Lung (tissue), 12 donors: ENCODE measurements around the gene SLC6A12. TPM values are rescaled to one million over a fixed set of nuclear protein-coding genes. Genes with fewer than 3 reads are reported as not detected.

Experiments used
- ATAC-seq: fragments of 200-7000 bp; cut with Tn5 transposase; one replicate; pipeline ENCODE4 v1.9.1; 2020; ENCODE audit warnings: moderate number of reproducible peaks; ENCODE audit not compliant: insufficient read depth, low FRiP score
- DNase-seq, 3 donors: peaks; one replicate each; pipeline ENCODE4 v3.0.0-alpha.2; 2013 to 2017
- H3K27ac ChIP-seq, 2 donors: one replicate each; pipeline ENCODE4 v1.5.1; 2013; ENCODE audit warnings: mild to moderate bottlenecking in 2 of 2, moderate library complexity in 2 of 2, control low read depth in 1 of 2, inconsistent platforms in 1 of 2, low read depth in 1 of 2, low read length in 1 of 2
- H3K27me3 ChIP-seq, 3 donors: one replicate each; pipeline ENCODE4 v1.5.1; 2013; ENCODE audit warnings: low read length in 2 of 3; ENCODE audit not compliant: control insufficient read depth in 3 of 3, insufficient read depth in 3 of 3
- H3K36me3 ChIP-seq, 4 donors: one replicate each; pipeline ENCODE4 v1.5.1; 2013; ENCODE audit warnings: low read length in 4 of 4, mild to moderate bottlenecking in 1 of 4, moderate library complexity in 1 of 4; ENCODE audit not compliant: control insufficient read depth in 4 of 4, insufficient read depth in 4 of 4
- H3K4me1 ChIP-seq, 5 donors: one replicate each; pipeline ENCODE4 v1.5.1; 2013; ENCODE audit warnings: low read length in 5 of 5, mild to moderate bottlenecking in 2 of 5, moderate library complexity in 1 of 5; ENCODE audit not compliant: control insufficient read depth in 5 of 5, insufficient read depth in 5 of 5
- H3K4me3 ChIP-seq: one replicate; pipeline ENCODE4 v1.5.1; 2013; ENCODE audit warnings: mild to moderate bottlenecking, control low read depth, moderate library complexity
- H3K9ac ChIP-seq, 2 donors: one replicate each; pipeline ENCODE4 v1.5.1; 2013; ENCODE audit warnings: low read length in 2 of 2, control low read depth in 1 of 2; ENCODE audit not compliant: insufficient read depth in 1 of 2
- H3K9me3 ChIP-seq, 4 donors: one replicate each; pipeline ENCODE4 v1.5.1; 2013; ENCODE audit warnings: low read length in 3 of 4, mild to moderate bottlenecking in 1 of 4, moderate library complexity in 1 of 4; ENCODE audit not compliant: control insufficient read depth in 4 of 4, insufficient read depth in 3 of 4
- CTCF ChIP-seq: IDR thresholded peaks from 2 replicates; pipeline ENCODE4 v1.5.1; 2012; ENCODE audit warnings: mild to moderate bottlenecking; ENCODE audit errors: control extremely low read depth, extremely low read depth
- WGBS, 2 donors: extraction: QIAGEN DNeasy Blood & Tissue Kit; methylation state at CpG; one replicate each; pipeline ENCODE4 v1.1.7; 2013; 5-methylcytosine and 5-hydroxymethylcytosine counted together
- polyA plus RNA-seq, 2 donors: library from polyadenylated mRNA; stranded (reverse); fragments of 200-250 nt; gene quantifications; one replicate each; pipeline ENCODE4 v1.2.1, GENCODE V29; 2013
- total RNA-seq, 2 donors: library from RNA; depleted of rRNA in 1 of 2; stranded (reverse); fragments of >200 nt in 1 of 2; gene quantifications; one replicate each; pipeline ENCODE4 v1.2.1, GENCODE V29; 2014 to 2021
- donor health status: control.
- donor health status: control.
- donor health status: Bipolar disorder and iron deficiency.
- donor health status: healthy.
- donor health status: DM: yes; HTN: yes; CAD: no.

The SLC6A12 gene
- total and polyA plus RNA-seq, 4 donors, result 1.7 to 4.5 (median 3.1) TPM

GRCh38 chr12:169528-170370, 44.2 kb downstream of the SLC6A12 start:
- TF ChIP-seq CTCF, result no peak
- Histone ChIP-seq H3K9me3 (no peaks in the 10 kb centered on the region), H3K36me3 (no peaks in the 10 kb centered on the region), H3K27me3 (no peaks in the 10 kb centered on the region), H3K9ac (no peak overlapping the region), H3K4me3 (no peak overlapping the region), H3K27ac (no peak overlapping the region), H3K4me1 (peaks cover 0 to 16% (median 0%) of the 10 kb centered on the region in 5 donors)
- 82 to 87% methylated on average over 17 of the region's 17 CpGs for WGBS, 2 donors
- peak in 1 of 3 donors; percentile 29 for DNase-seq
- no peak for ATAC-seq

GRCh38 chr12:168763-169525, 45.0 kb downstream of the SLC6A12 start:
- Histone ChIP-seq H3K4me3 (no peak overlapping the region), H3K4me1 (peaks cover 0 to 12% (median 0%) of the 10 kb centered on the region in 5 donors), H3K27ac (no peak overlapping the region), H3K27me3 (no peaks in the 10 kb centered on the region), H3K9ac (no peak overlapping the region), H3K36me3 (no peaks in the 10 kb centered on the region), H3K9me3 (no peaks in the 10 kb centered on the region)
- no peak for TF ChIP-seq CTCF
- 34 to 57% methylated on average over 22 of the region's 22 CpGs for WGBS, 2 donors
- ATAC-seq, result no peak
- peak in 2 of 3 donors; percentile 37 to 40 for DNase-seq

- Histone ChIP-seq H3K4me1 (peaks cover 0 to 10% (median 0%) of the 10 kb centered on the region in 5 donors), H3K27ac (no peak overlapping the region), H3K9me3 (no peaks in the 10 kb centered on the region), H3K27me3 (no peaks in the 10 kb centered on the region), H3K4me3 (no peak overlapping the region), H3K9ac (no peak overlapping the region), H3K36me3 (no peaks in the 10 kb centered on the region)
- DNase-seq (no peak), ATAC-seq (no peak)
- TF ChIP-seq CTCF, result no peak
- WGBS, 2 donors, result 89 to 93% methylated on average over 12 of the region's 12 CpGs
Observed at GRCh38 chr12:167959-168600, 45.9 kb downstream of the SLC6A12 start.
